Stomach (tissue), 9 donors: ENCODE measurements around the gene GRM4. TPM values are rescaled to one million over a fixed set of nuclear protein-coding genes. Genes with fewer than 3 reads are reported as not detected.

Experiments
- DNase-seq, 2 donors: peaks; one replicate each; pipeline versions ENCODE4 v3.0.0 to v3.0.0-alpha.2; 2013 to 2019
- H3K27ac ChIP-seq, 5 donors: fragments of 200-600 bp in 4 of 5; sonication (generic) in 4 of 5; one replicate each; pipeline ENCODE4 v1.5.1; 2013 to 2019; ENCODE audit warnings: mild to moderate bottlenecking in 1 of 5, moderate library complexity in 1 of 5
- H3K27me3 ChIP-seq, 3 donors: fragments of 200-600 bp; sonication (generic); one replicate each; pipeline ENCODE4 v1.5.1; 2017 to 2019; ENCODE audit warnings: mixed run types in 1 of 3
- H3K36me3 ChIP-seq, 4 donors: fragments of 200-600 bp; sonication (generic); 1 replicate in 3 of 4; 2 replicates in 1 of 4; pipeline ENCODE4 v1.5.1; 2016 to 2019
- H3K4me1 ChIP-seq, 4 donors: fragments of 200-600 bp; sonication (generic); one replicate each; pipeline ENCODE4 v1.5.1; 2016 to 2019
- H3K4me3 ChIP-seq, 4 donors: fragments of 200-600 bp; sonication (generic) in 3 of 4; one replicate each; pipeline ENCODE4 v1.5.1; 2016 to 2019; ENCODE audit warnings: mild to moderate bottlenecking in 1 of 4
- H3K9me3 ChIP-seq, 4 donors: fragments of 200-600 bp; sonication (generic); one replicate each; pipeline ENCODE4 v1.5.1; 2016 to 2019
- CTCF ChIP-seq, 7 experiments: fragments of 450-650 bp in 4 of 7; fragments of 200-600 bp in 3 of 7; sonication (generic) in 3 of 7; IDR thresholded peaks; one replicate each; pipeline ENCODE4 v1.5.1; 2016 to 2019; ENCODE audit warnings: antibody characterized with exemption in 7 of 7, control low read depth in 2 of 7, mild to moderate bottlenecking in 1 of 7
- EP300 ChIP-seq: sonication (generic); formaldehyde crosslinking; IDR thresholded peaks from one replicate; pipeline ENCODE4 v1.6.1; 2017; ENCODE audit warnings: antibody characterized with exemption
- POLR2A ChIP-seq, 4 donors: fragments of 450-650 bp; IDR thresholded peaks; one replicate each; pipeline ENCODE4 v1.6.1; 2016; ENCODE audit warnings: antibody characterized with exemption in 4 of 4, control low read depth in 2 of 4, mild to moderate bottlenecking in 1 of 4, moderate library complexity in 1 of 4
- POLR2AphosphoS5 ChIP-seq, 3 donors: sonication (generic); formaldehyde crosslinking; IDR thresholded peaks; one replicate each; pipeline ENCODE4 v1.6.1; 2016; ENCODE audit warnings: antibody characterized with exemption in 3 of 3
- WGBS, 5 donors: extraction: QIAGEN DNeasy Blood & Tissue Kit in 3 of 5; methylation state at CpG; one replicate each; pipeline versions ENCODE4 v1.1.5 to v1.1.7; 2013 to 2018; 5-methylcytosine and 5-hydroxymethylcytosine counted together
- intact Hi-C: fragments of 100-400 bp; cut with DNase I; formaldehyde crosslinking; loops from one replicate; pipeline ENCODE4 v1.15.1; 2023; ENCODE audit warnings: low total_unique reads
- polyA plus RNA-seq, 3 donors: library from polyadenylated mRNA; stranded (reverse); fragments of 200-250 nt; gene quantifications; one replicate each; pipeline ENCODE4 v1.2.3, GENCODE V29; 2013
- total RNA-seq, 5 donors: library from RNA; depleted of rRNA; stranded (reverse); fragments of >200 nt; gene quantifications; one replicate each; pipeline versions ENCODE4 v1.1.0 to v1.2.3, GENCODE V29; 2014 to 2016
- donor health status: healthy with polysubstance abuse.
- donor health status: Bipolar disorder and iron deficiency.
- donor health status: healthy.

GRM4 gene
- total and polyA plus RNA-seq, 8 donors = 0.55 TPM; not detected in 7

- DNase-seq = no peak
- intact Hi-C loops = no loop called here
- Histone ChIP-seq H3K27me3 (peaks cover 0 to 51% (median 10%) of the 10 kb centered on the region in 3 donors), H3K4me1 (no peaks in the 10 kb centered on the region), H3K9me3 (no peaks in the 10 kb centered on the region), H3K27ac (no peak overlapping the region), H3K36me3 (no peaks in the 10 kb centered on the region), H3K4me3 (no peak overlapping the region)
- TF ChIP-seq CTCF (IDR thresholded peaks at IDR 0.05) (no peak), POLR2A (IDR thresholded peaks at IDR 0.05) (no peak), EP300 (no peak), POLR2AphosphoS5 (IDR thresholded peaks at IDR 0.05) (no peak)
- WGBS, 5 donors = 93 to 100% (median 100%) methylated on average over 1 of the region's 1 CpG
Measured at GRCh38 chr6:34071884-34072379, 74.0 kb downstream of the GRM4 start.

- Histone ChIP-seq H3K27me3 (peaks cover 0 to 57% (median 16%) of the 10 kb centered on the region in 3 donors), H3K36me3 (no peaks in the 10 kb centered on the region), H3K27ac (no peak overlapping the region), H3K4me3 (no peak overlapping the region), H3K9me3 (no peaks in the 10 kb centered on the region), H3K4me1 (no peaks in the 10 kb centered on the region)
- intact Hi-C loops = no loop called here
- 82 to 95% (median 92%) methylated on average over 2 to 3 of the region's 3 CpGs for WGBS, 5 donors
- no peak for DNase-seq
- no peak for TF ChIP-seq POLR2AphosphoS5 (IDR thresholded peaks at IDR 0.05)
- TF ChIP-seq EP300 = no peak
- TF ChIP-seq POLR2A (IDR thresholded peaks at IDR 0.05) = no peak
- no peak for TF ChIP-seq CTCF (IDR thresholded peaks at IDR 0.05)
Measured at GRCh38 chr6:34071136-34071883, 74.6 kb downstream of the GRM4 start.

- no peak for TF ChIP-seq POLR2AphosphoS5 (IDR thresholded peaks at IDR 0.05)
- TF ChIP-seq CTCF (IDR thresholded peaks at IDR 0.05) = no peak
- TF ChIP-seq POLR2A (IDR thresholded peaks at IDR 0.05) = no peak
- TF ChIP-seq EP300 = no peak
- H3K4me3 ChIP-seq = no peak overlapping the region
- H3K27ac ChIP-seq = no peak overlapping the region
- 67 to 83% (median 75%) methylated on average over 11 to 15 of the region's 15 CpGs for WGBS, 5 donors
- intact Hi-C loops = no loop called here
- H3K4me1 ChIP-seq = peaks cover 0 to 4% (median 0%) of the 10 kb centered on the region in 4 donors
- DNase-seq = no peak
- peaks cover 0 to 65% (median 22%) of the 10 kb centered on the region in 3 donors for H3K27me3 ChIP-seq
- no peaks in the 10 kb centered on the region for H3K36me3 ChIP-seq
- H3K9me3 ChIP-seq = no peaks in the 10 kb centered on the region
Measured at GRCh38 chr6:34070315-34071135, 75.4 kb downstream of the GRM4 start.

GRCh38 chr6:34068462-34069044 lies 77.3 kb downstream of the GRM4 start:
- no peak overlapping the region for H3K4me3 ChIP-seq
- H3K36me3 ChIP-seq = no peaks in the 10 kb centered on the region
- intact Hi-C loops = no loop called here
- peaks cover 0 to 6% (median 0%) of the 10 kb centered on the region in 4 donors for H3K4me1 ChIP-seq
- H3K27me3 ChIP-seq = peaks cover 0 to 68% (median 34%) of the 10 kb centered on the region in 3 donors
- DNase-seq = no peak
- no peaks in the 10 kb centered on the region for H3K9me3 ChIP-seq
- H3K27ac ChIP-seq = no peak overlapping the region
- WGBS, 5 donors = 48 to 61% (median 57%) methylated on average over 8 of the region's 8 CpGs
- TF ChIP-seq POLR2A (IDR thresholded peaks at IDR 0.05) (no peak), CTCF (IDR thresholded peaks at IDR 0.05) (no peak), EP300 (no peak)
